PFSK-1 (cell line): ENCODE measurements around the gene CROCC2.

Source experiments
- FOXP2 ChIP-seq: optimal IDR thresholded peaks from 2 replicates; pipeline ENCODE3; 2011; ENCODE audit warnings: borderline replicate concordance, control low read depth, inconsistent platforms; ENCODE audit not compliant: insufficient read depth; ENCODE audit errors: extremely low read length, extremely low read depth
- POLR2AphosphoS5 ChIP-seq: IDR thresholded peaks from 2 replicates; pipeline ENCODE4 v1.6.1; 2012; ENCODE audit warnings: low read depth, mild to moderate bottlenecking, control low read depth, low read length, moderate library complexity
- SIN3A ChIP-seq: IDR thresholded peaks from 2 replicates; pipeline ENCODE4 v1.6.1; 2012; ENCODE audit warnings: mild to moderate bottlenecking, low read length, moderate library complexity, borderline replicate concordance; ENCODE audit not compliant: insufficient read depth
- TAF1 ChIP-seq: IDR thresholded peaks from 2 replicates; pipeline ENCODE4 v1.6.1; 2012; ENCODE audit warnings: low read length, control low read depth, borderline replicate concordance; ENCODE audit not compliant: insufficient read depth
- TF ChIP-seq, protein P1 (sequence below), 2 experiments: IDR thresholded peaks; 2 replicates each; pipeline versions ENCODE4 v1.6.1 to v1.8.0; 2011 to 2012; ENCODE audit warnings: low read depth in 2 of 2, low read length in 2 of 2, control low read depth in 1 of 2, inconsistent platforms in 1 of 2, mild to moderate bottlenecking in 1 of 2, moderate library complexity in 1 of 2; ENCODE audit not compliant: insufficient read depth in 1 of 2

Gene CROCC2

GRCh38 chr2:240929364-240930095, 23.4 kb downstream of the CROCC2 start:
- TF ChIP-seq TAF1 (no peak), POLR2AphosphoS5 (no peak), SIN3A (no peak), FOXP2 (no peak)
- TF ChIP-seq, protein P1, sequence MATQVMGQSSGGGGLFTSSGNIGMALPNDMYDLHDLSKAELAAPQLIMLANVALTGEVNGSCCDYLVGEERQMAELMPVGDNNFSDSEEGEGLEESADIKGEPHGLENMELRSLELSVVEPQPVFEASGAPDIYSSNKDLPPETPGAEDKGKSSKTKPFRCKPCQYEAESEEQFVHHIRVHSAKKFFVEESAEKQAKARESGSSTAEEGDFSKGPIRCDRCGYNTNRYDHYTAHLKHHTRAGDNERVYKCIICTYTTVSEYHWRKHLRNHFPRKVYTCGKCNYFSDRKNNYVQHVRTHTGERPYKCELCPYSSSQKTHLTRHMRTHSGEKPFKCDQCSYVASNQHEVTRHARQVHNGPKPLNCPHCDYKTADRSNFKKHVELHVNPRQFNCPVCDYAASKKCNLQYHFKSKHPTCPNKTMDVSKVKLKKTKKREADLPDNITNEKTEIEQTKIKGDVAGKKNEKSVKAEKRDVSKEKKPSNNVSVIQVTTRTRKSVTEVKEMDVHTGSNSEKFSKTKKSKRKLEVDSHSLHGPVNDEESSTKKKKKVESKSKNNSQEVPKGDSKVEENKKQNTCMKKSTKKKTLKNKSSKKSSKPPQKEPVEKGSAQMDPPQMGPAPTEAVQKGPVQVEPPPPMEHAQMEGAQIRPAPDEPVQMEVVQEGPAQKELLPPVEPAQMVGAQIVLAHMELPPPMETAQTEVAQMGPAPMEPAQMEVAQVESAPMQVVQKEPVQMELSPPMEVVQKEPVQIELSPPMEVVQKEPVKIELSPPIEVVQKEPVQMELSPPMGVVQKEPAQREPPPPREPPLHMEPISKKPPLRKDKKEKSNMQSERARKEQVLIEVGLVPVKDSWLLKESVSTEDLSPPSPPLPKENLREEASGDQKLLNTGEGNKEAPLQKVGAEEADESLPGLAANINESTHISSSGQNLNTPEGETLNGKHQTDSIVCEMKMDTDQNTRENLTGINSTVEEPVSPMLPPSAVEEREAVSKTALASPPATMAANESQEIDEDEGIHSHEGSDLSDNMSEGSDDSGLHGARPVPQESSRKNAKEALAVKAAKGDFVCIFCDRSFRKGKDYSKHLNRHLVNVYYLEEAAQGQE (IDR thresholded peaks at IDR 0.05; ENCODE audit: insufficient read depth in 1 of 2, low read depth in 2 of 2, low read length in 2 of 2), result no peak

DNA sequence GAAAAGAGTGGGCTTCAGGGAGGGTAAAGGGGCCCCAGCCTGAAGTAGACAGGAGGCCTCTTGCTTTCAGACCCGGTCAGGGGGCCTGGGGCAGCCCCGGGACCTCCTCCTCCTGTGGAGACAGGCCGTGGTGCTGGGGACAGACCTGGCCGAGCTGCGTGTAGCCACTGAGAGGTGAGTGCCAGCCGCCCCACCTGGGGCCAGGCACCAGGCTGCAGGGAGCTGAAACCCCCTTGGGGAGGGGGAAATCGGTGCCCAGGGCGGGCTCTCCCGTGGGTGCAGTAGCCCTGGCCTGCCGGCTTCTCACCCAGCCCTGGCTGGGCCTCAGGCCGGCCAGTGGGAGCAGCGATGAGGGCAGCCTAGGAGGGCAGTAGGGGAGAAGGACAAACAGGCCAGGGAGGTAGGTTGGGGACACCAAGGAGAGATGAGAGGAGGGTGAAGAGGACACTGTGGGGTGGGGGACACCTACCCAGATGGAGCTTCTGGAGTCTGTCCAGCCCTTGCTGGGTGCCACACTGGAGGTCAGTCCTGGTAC, 24.0 kb downstream of the CROCC2 start:
- TF ChIP-seq SIN3A, result no peak
- no peak for TF ChIP-seq POLR2AphosphoS5
- TF ChIP-seq TAF1, result no peak
- TF ChIP-seq, protein P1 (IDR thresholded peaks at IDR 0.05; ENCODE audit: insufficient read depth in 1 of 2, low read depth in 2 of 2, low read length in 2 of 2), result no peak
- TF ChIP-seq FOXP2, result no peak

GRCh38 chr2:240930631-240931318, 24.6 kb downstream of the CROCC2 start:
- TF ChIP-seq FOXP2, result no peak
- TF ChIP-seq SIN3A, result no peak
- TF ChIP-seq, protein P1 (IDR thresholded peaks at IDR 0.05; ENCODE audit: insufficient read depth in 1 of 2, low read depth in 2 of 2, low read length in 2 of 2), result no peak
- TF ChIP-seq TAF1, result no peak
- no peak for TF ChIP-seq POLR2AphosphoS5

DNA sequence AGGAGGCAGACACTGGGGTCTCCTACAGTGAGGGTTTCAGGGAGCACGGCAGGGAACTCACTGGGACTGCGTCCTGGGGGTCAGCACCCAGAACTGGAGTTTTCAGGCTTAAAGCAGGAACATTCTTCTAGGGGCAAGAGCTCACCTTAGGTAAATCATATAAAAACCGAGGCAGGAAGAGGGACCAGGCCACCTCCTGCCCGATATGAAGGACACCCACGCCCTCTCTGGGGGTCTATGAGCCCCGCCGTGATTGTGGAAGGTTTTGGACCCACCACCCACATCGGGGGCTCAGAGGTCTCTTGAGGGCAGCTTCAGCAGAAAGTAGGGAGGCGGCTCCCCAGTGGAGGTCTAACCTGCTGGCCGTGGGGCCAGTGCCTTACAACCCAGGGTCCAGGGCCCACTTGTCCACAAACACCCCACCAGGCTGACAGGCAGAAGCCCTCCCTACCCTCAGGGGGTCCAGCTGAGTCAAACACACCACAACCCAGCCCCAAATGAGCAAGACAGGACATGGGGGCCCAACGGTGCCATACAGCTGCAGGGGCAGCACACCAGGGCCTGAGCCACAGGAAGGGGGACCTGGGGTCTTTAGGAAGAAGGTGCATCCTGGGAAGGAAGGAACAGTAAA, 25.3 kb downstream of the CROCC2 start:
- TF ChIP-seq TAF1 (no peak), FOXP2 (no peak), SIN3A (no peak), POLR2AphosphoS5 (no peak)
- TF ChIP-seq, protein P1 (IDR thresholded peaks at IDR 0.05; ENCODE audit: insufficient read depth in 1 of 2, low read depth in 2 of 2, low read length in 2 of 2), result no peak
